ENCODE measurements around the gene IL10.

- TF ChIP-seq CTCF (conservative IDR thresholded peaks at IDR 0.05; ENCODE audit: low read length) (no peak), EZH2phosphoT487 (IDR thresholded peaks at IDR 0.05; ENCODE audit: borderline replicate concordance, low read depth, low read length) (no peak)
Measured at GRCh38 chr1:206729507-206729906, 42.8 kb downstream of the IL10 start.
